SW 1271 (cell line): ENCODE measurements around the gene EPN2.
"Not testable (repeated sequence)": the region's sequence is repeated elsewhere in the genome, so short reads cannot be mapped to it uniquely, and the experiment has no call there.

Experiments used
- DNase-seq, 2 experiments: peaks; one replicate each; lab custom pipeline; 2025; lab: John Stamatoyannopoulos, UW

EPN2 gene

GRCh38 chr17:19345486-19346350 lies 108.6 kb downstream of the EPN2 start:
- DNase-seq = no peak

- no peak for DNase-seq
Observed at GRCh38 chr17:19346351-19347255, 109.4 kb downstream of the EPN2 start.

GRCh38 chr17:19347323-19348080 lies 110.3 kb downstream of the EPN2 start:
- no peak for DNase-seq

GRCh38 chr17:19348081-19348650 lies 111.0 kb downstream of the EPN2 start:
- no peak for DNase-seq

- no peak for DNase-seq
Observed at GRCh38 chr17:19348806-19349205, 111.6 kb downstream of the EPN2 start.

GRCh38 chr17:19353401-19353800 lies 116.2 kb downstream of the EPN2 start:
- not testable (repeated sequence) for DNase-seq

GRCh38 chr17:19354748-19355147 lies 117.6 kb downstream of the EPN2 start:
- no peak for DNase-seq

- DNase-seq = no peak
Observed at GRCh38 chr17:19357351-19357750, 120.2 kb downstream of the EPN2 start.

- DNase-seq = no peak
Observed at GRCh38 chr17:19357761-19358160, 120.6 kb downstream of the EPN2 start.

- no peak for DNase-seq
Observed at GRCh38 chr17:19359151-19359550, 122.0 kb downstream of the EPN2 start.

GRCh38 chr17:19359856-19360255 lies 122.7 kb downstream of the EPN2 start:
- DNase-seq = no peak

- no peak for DNase-seq
Observed at GRCh38 chr17:19360772-19361171, 123.6 kb downstream of the EPN2 start.

GRCh38 chr17:19361326-19361725 lies 124.2 kb downstream of the EPN2 start:
- no peak for DNase-seq

- DNase-seq = no peak
Observed at GRCh38 chr17:19361944-19362276, 124.7 kb downstream of the EPN2 start.

- DNase-seq = peak; percentile 91 to 95
Observed at GRCh38 chr17:19362277-19363113, 125.3 kb downstream of the EPN2 start, which contains the start of gene B9D1. TSS of gene B9D1 (minus strand) at chr17:19362723. CDS start at chr17:19362569, 154 bp downstream.

GRCh38 chr17:19363114-19363438 lies 125.9 kb downstream of the EPN2 start:
- DNase-seq = no peak

GRCh38 chr17:19363460-19364035 lies 126.4 kb downstream of the EPN2 start:
- DNase-seq = no peak

- no peak for DNase-seq
Observed at GRCh38 chr17:19364699-19365498, 127.7 kb downstream of the EPN2 start.

- DNase-seq = no peak
Observed at GRCh38 chr17:19365499-19365817, 128.3 kb downstream of the EPN2 start.
